ENCODE measurements around the gene TCF4.

The TCF4 gene

DNA sequence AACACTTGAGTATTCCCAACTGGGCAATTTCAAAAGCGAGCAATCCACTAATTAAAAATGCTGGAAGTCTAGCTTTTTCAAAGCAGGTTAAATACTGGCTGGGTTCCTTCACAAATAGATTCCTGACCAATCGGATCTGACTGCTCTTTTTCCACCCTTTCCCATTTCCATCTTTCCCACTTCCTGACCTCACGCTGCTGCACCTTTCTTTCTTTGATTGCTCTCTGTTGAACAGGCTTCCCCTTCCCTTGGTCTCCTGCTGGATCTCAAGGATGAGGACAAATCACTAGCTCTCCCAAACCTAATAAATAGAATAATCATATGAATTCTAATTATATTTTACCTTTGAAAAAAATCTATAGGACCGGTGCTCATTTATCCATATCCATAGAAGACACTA, 121.2 kb downstream of the TCF4 start:
- FAIRE-seq, result no peak

DNA sequence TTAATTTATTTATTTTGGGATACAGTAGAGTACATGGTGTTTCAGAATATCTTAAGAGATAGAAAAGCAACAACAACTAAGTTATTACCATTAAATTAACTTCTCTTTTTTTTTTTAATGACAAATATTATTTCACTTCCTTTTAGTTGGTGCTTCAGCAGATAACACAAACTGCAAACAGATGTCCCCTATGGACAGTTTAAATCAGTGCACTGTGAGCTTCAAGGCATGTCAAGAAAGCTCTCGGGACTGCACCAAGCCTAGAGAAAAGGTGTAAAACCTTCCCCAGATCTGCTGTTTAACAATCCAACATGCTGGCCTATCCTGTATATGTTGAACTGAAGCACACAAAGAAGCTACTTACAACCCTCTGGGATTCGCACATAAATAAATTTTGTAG, 122.7 kb downstream of the TCF4 start:
- no peak for FAIRE-seq

DNA sequence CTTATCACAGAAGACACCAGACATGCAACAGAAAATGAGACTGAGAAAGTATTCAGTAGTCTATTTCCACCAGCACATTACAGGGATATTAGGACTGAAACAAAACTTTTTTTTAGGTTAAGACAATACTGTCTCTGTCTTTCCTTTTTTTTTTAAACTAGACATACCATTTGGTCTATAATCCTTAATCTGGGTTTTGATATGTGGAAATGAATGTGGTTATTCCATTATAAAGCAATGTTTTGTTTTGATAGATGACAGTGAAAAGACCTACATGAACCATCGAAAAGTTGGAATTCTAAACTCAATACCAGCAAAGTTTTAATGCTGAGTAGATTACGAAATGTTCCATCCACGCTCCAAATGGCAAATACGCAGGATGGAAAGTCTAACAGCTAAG, 123.4 kb downstream of the TCF4 start:
- no peak for FAIRE-seq

DNA sequence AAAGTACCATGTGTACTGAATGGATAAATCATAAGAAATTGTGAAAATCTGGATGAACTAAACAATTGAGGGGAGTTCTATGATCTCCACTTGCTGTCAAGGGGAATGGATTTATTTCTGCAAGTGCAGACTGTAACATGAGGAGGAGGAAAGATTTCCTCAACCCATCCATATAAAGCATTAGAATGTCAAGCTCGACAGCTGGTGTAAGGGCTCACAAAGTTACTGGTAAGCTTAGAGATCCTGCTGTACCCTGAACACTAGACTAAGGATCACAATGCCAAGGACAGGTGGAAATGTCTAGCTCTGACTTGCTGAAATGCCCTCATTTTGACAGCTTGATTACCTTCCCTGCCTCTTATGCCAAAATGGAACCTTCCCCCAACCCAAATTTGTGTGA, 125.3 kb downstream of the TCF4 start:
- no peak for FAIRE-seq

DNA sequence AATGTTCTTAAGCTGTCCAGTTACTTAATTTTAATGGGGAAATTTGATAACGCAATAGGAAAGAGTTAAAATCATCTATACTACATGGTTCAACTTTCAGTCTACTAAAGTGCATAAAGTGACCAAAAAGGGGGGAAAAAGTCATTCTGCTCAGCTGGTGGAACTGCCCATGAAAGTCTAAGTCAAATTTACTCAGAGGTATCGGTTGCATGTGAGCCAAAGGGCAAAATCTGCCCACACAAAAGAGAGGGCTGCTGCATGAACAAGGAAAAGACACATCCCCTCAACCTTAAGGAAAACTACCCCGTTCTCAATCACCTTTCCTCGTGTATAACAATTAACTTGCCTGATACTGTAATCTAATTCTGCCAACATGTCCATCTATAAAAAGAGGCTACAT, 126.1 kb downstream of the TCF4 start:
- FAIRE-seq, result no peak

DNA sequence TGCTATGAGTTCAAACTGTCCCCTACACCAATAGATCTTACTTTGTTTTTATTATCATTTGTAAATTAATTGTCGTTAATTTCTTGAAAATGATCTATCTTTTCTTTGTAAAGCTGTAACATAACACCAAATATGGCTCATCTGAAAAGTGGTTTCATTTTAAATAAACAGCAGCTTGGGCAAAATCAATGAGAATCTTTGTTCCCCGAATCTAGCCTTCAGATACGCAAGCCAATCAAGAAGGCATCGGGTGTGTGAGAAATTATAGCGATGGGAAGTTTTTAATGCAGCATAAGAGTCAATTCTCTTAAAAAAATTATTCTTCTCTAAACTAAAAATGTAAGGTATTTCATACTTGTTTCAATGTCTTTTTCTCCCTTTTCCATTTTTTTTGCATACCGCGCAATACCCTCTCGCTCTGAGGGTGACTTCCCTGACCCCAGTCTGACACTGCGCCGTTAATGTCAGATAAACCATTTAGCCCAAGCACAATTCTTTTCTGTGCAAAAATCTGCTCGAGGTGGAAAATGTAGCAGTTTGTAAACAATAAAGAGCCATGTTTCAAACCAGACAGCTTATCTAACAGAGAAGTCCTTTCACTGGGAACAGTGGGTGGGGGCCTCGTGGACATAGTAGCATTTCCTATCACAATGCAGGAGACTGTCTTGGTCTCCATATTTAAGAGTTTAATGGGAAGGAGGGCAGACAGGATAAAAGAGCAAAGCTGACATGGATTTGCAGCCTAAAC, 129.4 kb downstream of the TCF4 start:
- FAIRE-seq, result no peak

DNA sequence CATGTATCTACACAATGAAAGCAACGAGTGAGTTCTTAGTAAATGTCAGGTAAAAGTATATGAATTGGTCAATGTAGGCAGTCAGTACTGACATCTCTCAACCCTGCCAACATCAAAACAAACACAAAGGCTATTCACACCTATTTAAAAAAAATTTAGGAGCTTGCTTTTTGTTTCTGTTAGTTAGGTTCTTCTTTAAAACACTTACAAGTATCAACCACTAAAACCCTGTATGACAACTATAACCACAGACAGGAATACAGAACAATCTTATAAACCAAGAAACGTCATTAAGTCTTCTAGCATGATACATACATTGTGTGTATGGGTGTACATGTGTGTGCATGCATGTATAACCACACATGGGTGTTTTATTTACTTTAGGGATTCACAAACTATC, 131.0 kb downstream of the TCF4 start:
- FAIRE-seq, result no peak

DNA sequence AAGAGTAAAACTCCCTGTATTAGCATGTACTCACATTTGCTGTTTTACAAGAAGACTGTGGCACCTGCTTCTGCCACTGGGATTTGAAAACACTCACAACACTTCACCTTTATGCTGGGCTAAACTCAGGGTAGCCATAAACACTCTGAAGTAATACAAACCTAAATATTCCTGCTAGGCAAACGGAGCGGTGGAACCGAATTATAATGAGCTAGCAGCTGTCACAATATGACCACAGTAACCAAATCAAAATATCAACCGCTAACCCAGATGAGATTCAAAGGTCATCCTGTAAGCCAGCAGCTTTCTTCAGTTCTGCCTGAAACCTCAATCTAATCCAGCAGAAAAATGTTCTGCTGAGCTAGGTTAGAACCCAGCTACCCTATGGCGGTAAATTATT, 132.1 kb downstream of the TCF4 start:
- no peak for FAIRE-seq

DNA sequence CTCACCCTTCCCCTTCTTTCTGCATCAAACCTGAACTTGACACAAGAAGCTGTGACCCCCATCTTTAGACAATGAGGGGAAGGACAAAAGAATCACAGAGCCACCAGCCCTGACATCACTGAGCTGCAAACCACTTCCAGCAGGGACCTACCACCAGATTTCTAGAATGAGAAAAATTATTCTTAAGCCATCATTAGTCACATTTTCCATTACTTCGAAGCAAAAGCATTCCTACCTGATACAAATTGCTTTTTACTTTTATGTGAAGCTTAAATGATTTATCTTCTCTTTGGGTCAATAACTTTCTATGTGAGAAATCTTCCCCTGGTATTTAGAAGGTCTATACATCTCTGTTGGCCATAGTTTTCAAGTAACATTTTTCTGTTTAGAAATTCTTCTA, 134.8 kb downstream of the TCF4 start:
- no peak for FAIRE-seq

DNA sequence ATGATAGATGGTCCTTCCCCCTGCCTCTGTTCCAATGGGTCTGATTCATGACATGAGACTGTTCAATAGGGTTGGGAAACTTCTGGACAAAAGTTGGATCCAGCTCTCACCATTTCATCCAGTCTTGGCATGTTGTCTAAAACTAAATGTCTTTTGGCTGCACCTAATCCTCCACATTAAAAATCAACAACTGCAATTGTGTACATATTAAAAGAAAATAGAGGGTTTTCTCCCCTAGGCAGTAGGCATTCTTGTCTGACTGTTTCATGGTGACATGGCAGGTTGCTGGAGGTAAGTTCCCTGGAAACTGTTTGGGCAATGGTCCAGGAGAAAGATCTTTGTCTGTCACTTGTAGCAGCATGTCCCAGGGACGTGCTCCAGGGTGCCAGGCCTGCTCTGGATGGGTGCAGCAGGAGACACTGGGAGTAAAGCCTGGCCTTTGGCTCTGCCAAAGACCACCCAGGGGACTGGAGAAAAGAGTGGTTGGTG, 135.8 kb downstream of the TCF4 start:
- no peak for FAIRE-seq

DNA sequence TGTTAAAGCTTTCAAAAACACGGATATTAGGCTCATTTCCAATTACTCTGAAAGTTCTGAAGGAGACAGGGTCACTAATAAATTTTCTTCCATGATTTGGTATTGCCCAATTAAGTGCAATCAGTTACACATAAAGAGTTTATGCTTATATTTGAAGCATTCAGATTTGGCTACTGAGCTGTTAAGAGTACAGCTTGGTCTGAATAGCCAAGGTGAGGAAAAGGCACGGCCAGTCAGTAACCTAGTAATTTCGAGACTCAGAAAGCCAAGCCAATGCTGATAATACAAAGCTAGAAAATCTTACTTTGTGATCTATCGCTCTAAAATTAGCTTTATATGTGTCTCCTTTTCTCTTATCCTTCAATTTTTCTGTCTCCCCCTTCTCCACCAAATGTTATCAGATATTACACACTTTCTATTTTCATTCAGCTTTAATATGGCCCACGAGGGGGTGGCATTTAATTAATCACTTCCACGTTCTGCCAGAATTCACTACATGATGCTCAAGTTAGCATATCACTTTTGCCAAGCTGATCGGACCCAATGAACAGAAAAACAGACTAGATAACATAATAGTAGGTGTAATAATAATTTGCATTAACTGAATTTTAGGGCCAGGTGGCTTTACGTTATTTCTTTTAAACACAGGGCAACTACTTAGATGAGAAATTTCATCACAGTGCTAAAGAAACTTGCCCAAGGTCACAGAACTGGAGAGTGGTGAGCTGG, 138.4 kb downstream of the TCF4 start:
- FAIRE-seq, result no peak

DNA sequence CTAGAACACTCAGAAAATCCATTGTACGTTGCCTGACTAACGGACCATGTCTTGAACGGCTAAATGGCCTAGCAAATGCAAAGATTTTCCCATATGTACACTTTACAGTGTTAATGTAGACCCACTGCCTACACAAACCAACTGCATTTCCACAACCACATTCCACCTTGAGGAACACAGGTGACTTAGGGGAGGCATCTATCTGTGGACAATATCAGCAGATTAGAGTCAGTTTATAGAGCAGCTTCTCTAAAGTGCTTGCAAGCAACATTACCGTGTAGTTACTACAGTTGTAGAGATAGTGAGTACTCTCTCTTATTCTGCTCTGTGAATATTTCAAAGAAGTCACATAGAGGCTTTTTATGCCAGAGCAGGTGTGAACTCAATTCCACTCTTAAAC, 139.6 kb downstream of the TCF4 start:
- no peak for FAIRE-seq

DNA sequence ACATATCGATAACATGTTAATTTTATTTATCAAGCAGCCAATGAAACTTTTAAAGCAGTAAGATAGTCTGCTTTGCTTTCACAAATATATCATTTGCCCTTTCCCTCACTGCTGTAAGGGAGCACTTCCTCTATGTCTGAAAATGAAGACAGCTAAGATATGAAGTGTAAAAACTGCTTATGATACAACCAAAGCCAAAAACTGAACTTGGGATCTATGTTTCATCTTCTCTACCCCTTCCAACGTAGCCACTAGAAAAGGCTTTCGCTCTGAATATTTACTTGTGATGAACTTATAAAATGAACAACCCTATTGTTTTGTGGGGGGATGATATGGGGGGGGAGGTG, 140.3 kb downstream of the TCF4 start:
- FAIRE-seq, result no peak

DNA sequence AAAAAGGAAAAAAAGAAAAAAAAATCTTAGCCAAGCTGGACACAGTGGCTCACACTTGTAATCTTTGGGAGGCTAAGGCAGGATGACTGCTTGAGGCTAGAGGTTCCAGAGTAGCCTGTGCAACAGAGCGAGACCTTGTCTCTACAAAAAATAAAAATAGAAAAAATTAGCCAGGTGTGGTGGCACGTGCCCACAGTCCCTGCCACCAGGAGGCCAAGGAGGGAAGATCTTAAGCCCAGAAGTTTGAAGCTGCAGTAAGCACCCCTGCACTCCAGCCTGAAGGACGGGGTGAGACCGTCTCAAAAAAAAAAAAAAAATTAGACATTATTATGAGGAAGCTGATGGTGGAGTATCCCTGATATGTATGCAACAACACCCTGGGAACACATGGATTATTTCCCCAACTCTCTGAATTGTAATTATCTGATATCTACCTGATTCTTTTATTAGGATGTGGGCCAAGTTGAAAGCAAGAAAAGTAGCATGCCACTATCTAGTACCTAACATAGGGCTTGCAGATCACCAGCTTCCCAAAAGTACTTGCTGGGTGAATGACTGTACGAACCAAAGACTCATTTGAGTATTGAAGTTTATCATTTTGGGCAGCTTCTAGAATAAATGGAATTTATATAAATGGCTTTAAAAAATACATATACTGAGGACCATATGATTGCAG, 140.9 kb downstream of the TCF4 start:
- FAIRE-seq, result no peak

DNA sequence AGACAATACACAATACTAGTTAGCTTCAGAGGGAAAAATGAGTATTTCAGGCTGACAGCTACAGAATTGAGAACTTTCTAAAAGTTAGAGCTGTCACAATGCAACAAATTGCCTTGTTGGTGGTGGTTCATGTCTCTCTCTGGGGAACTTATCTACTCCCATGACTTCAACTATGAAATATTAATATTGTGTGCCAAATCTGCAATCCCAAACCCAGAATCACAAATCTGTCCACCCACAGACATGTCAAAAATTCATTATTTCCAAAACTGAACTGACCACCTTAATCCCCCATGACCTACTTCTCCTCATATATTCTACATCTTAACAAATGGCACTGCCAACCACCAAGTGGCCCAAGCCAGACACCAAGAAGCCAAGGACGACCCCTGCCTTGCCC, 143.5 kb downstream of the TCF4 start:
- FAIRE-seq, result no peak

DNA sequence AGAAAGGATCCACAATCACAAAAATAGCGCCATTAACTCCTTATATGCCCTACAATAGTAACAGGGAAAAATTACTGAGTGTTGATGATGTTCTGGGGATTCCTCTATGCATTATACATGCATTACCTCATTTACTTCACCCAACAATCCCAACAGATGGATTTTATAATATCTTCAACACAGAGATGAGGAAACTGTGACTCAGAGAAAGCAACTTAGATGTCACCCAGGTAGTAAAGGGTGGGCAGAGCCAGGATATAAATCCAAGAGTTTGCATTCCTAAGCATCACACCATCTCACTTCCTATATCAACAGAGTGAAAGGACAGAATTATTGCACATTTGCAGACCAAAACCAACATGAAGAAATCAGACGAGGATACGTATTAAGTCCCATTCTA, 144.2 kb downstream of the TCF4 start:
- no peak for FAIRE-seq

DNA sequence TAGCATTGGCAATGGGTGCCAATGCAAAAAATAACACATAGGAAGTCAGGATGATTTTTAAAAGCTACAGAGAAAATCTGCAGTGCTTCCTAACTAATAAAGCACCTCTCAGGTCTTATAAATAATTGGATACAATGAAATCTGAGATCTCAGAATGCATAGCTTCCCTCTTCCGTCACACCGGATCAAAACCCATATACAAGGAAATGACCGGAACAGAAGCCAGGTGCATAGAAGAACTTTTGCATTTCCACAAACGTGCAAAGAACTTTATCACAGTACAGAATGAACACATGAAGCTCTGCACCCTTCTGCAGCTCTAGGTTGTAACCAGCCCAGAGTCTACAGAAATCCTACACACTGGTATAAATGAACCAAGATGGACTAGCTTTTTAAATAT, 145.4 kb downstream of the TCF4 start:
- FAIRE-seq, result no peak

DNA sequence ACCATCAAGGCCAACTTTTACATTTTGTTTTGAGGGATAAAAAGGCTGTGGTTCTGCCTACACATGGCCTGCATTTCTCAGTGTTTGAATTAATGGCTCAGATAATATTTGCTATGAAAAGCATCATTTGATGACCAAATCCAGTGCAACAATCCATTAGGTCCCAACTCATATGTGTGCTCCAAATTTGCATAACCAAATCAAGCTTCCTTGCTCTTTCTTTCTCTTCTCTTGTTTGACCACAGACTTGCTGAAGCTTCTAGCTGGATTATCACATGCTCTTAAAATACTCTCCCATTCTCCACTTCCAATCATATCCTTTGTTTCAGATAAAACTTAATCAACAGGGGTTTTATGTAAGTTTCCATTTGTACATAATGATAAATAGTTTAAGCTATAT, 147.0 kb downstream of the TCF4 start:
- no peak for FAIRE-seq

DNA sequence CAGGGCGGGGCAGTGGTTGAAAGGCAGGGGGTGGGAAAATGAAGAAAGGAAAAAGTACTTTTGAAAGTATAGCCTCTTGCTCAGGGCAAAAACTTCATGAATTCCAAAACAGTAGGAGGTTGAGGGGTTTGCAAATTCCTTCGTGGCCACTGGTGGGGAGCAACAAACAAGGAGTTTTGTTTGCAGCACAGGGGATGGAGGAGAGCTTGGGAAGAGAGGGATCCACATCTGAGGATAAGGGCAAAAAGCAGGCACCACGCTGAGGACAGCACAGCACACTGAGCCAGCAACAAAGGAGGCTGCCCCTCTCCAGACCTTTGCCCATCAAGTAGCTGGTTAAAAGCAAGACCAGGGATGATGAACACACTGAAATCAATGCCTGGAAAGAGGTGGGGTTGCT, 148.9 kb downstream of the TCF4 start:
- no peak for FAIRE-seq

DNA sequence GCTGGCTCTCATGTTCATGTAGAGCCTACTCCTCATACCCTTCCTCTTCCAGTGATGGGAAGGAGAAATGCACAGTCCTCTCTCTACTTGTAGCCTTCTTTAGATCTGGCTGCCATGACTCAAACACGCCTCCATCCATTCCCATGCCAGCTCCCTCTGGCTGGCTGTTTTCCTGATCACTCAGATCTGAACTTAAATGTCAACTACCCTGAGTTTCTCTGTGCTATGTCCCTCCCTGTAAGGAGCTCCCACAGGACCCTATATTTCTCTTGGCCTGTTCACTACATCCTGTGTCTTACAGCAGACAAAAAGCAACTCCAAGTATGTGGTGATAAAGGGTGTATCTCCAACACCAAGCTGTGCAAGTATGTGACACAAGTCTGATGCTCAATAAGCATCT, 152.4 kb downstream of the TCF4 start:
- FAIRE-seq, result no peak

DNA sequence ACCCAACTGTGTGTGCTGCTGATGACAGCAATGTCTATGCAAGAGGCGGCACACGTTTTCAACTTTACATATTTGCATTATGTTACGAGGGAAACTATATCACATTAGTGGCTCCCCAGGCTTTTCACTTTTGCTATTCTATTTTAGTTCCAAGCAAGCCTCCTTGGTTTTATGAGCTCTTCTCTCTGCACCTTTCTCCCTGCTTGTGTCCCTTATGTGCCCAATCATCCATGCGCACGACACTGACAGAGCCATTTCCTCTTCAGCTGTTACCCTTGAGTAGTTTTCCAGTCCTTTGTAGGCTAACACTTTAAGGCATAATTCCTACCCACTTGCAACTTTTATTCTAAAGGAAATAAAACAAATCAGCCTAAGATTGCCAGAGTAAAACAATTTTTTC, 154.3 kb downstream of the TCF4 start:
- no peak for FAIRE-seq

DNA sequence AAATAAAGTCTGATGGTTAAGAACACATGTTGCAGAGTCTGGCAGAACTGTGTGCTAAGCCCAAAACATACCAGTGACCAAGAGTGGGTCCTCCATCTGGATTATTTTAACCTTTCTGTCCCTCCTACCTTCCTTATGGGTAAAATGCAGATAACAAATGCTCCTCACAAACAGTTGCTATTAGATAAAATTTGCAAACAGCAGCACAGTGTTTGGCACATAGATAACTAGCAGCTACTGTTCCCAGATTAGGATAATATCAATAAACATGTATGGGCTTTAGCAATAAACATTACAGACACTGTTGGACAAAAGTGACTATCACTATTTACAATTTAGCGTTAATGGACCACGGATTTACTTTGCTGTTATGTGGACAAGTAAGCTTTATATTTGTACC, 154.9 kb downstream of the TCF4 start:
- no peak for FAIRE-seq

DNA sequence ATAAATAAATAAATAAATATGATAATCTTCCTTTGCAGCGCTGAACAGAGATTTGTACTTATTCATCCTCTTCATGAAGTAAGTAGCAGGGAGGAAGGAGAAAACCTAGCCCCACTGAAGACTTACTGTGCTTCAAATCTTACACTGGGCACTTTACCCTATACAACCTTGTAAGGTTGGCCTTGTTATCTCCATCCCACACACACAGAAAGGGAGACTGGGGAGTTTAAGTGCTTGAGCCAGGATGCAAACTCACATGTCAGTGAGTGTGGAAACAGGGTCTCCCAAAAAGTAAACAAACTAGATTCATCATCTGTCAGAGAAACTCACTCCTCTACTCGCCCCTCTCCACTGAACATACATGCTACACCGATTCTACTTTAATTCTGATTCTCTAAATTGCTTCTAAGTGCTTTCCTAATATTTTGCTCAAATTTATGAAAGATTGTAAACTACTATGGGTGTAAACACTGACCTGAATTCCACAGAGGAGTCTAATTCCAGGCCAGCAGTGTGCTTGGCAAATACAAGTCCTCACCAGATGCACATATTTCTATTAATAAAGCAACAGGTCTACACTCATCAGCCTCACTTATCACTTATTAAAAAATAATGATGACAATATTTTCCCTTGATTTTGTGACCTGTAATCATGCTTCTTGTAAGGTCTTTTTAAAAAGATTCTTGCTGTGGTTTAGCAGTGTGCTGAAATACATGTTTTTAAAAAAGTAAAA, 155.5 kb downstream of the TCF4 start:
- FAIRE-seq, result no peak

DNA sequence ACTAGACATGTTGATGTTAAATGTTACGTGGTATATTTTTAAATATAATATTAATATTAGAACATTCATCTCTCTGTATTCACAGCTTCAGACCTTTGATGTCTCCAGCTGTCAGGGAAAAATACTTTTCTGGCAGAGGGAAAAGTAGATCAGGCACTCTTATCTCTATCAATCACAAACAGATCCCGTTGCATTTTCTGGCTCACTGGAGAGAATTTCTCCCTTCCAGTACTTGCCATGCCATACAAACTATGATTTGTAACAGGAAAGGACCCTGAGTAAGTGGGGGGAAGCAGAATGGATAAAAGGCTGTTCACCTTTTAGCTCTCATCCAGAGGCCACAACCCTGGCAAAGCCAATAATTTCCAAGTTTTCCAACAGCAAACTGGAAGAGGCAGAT, 158.0 kb downstream of the TCF4 start:
- no peak for FAIRE-seq

Data from G401.6 (cell line).